HG03066 (cell line): ENCODE data around the gene INF2.
"Not testable (repeated sequence)": the region's sequence is repeated elsewhere in the genome, so short reads cannot be mapped to it uniquely, and the experiment has no call there.

Experiments used
- ATAC-seq: cut with Tn5 transposase; IDR thresholded peaks from one replicate; pipeline ENCODE4 v1.9.1; 2021; ENCODE audit warnings: low read depth; ENCODE audit not compliant: unreplicated experiment

The INF2 gene

GRCh38 chr14:104715871-104716270 is 26.5 kb downstream of the INF2 start:
- ATAC-seq = no peak

- no peak for ATAC-seq
Measured at GRCh38 chr14:104717137-104717536, 27.7 kb downstream of the INF2 start.

- ATAC-seq = no peak
Measured at GRCh38 chr14:104717646-104718045, 28.2 kb downstream of the INF2 start.

- no peak for ATAC-seq
Measured at GRCh38 chr14:104718147-104718546, 28.7 kb downstream of the INF2 start.

- no peak for ATAC-seq
Measured at GRCh38 chr14:104718871-104719270, 29.5 kb downstream of the INF2 start.

GRCh38 chr14:104719343-104719742 is 29.9 kb downstream of the INF2 start:
- ATAC-seq = no peak

GRCh38 chr14:104721505-104722431 is 32.4 kb downstream of the INF2 start:
- ATAC-seq = no peak

GRCh38 chr14:104722938-104723650 is 33.7 kb downstream of the INF2 start:
- ATAC-seq = no peak

GRCh38 chr14:104723651-104724406 is 34.4 kb downstream of the INF2 start, which contains the start of gene ADSS1:
TSS of gene ADSS1 (plus strand) at chr14:104724229. CDS start at chr14:104724271, 42 bp downstream.
- ATAC-seq = peak; percentile 68

- no peak for ATAC-seq
Measured at GRCh38 chr14:104724407-104724980, 35.1 kb downstream of the INF2 start.

- ATAC-seq = no peak
Measured at GRCh38 chr14:104724981-104725771, 35.8 kb downstream of the INF2 start.

GRCh38 chr14:104725772-104726548 is 36.5 kb downstream of the INF2 start:
- ATAC-seq = no peak

GRCh38 chr14:104726600-104727451 is 37.4 kb downstream of the INF2 start:
- ATAC-seq = no peak

- ATAC-seq = no peak
Measured at GRCh38 chr14:104728631-104729030, 39.2 kb downstream of the INF2 start.

- ATAC-seq = not testable (repeated sequence)
Measured at GRCh38 chr14:104729176-104729834, 39.9 kb downstream of the INF2 start.

- no peak for ATAC-seq
Measured at GRCh38 chr14:104729835-104730181, 40.4 kb downstream of the INF2 start.

GRCh38 chr14:104730487-104730886 is 41.1 kb downstream of the INF2 start:
- ATAC-seq = no peak
